B cell (primary cell): ENCODE measurements around the gene FIZ1. TPM values are rescaled to one million over a fixed set of nuclear protein-coding genes. Genes with fewer than 3 reads are reported as not detected.

Experiments
- ATAC-seq: fragments of 200-7000 bp; cut with Tn5 transposase; one replicate; pipeline ENCODE4 v1.10.0; 2021; ENCODE audit warnings: low read depth, mild to moderate bottlenecking, moderate number of reproducible peaks, moderate library complexity
- CTCF ChIA-PET: fragments of 350-600 bp; sonication (Branson Sonifier 250); formaldehyde crosslinking; loops from one replicate; lab custom pipeline; 2021; ENCODE audit warnings: antibody characterized with exemption, inconsistent platforms; lab: Charles Lee
- POLR2A ChIA-PET: fragments of 350-600 bp; sonication (Branson Sonifier 250); formaldehyde crosslinking; loops from one replicate; lab custom pipeline; 2021; ENCODE audit warnings: antibody characterized with exemption; lab: Charles Lee
- DNase-seq: peaks from one replicate; pipeline ENCODE4 v3.0.0; 2013
- H2AFZ ChIP-seq: 2 replicates; pipeline ENCODE4 v1.6.1; 2012; ENCODE audit warnings: mild to moderate bottlenecking, low read depth, low read length; ENCODE audit not compliant: insufficient read depth, poor library complexity, severe bottlenecking
- H3K27ac ChIP-seq, 2 donors: 1 replicate in 1 of 2; 2 replicates in 1 of 2; pipeline ENCODE4 v1.5.1; 2012 to 2013; ENCODE audit warnings: low read length in 2 of 2, mild to moderate bottlenecking in 2 of 2, moderate library complexity in 1 of 2
- H3K27me3 ChIP-seq, 4 experiments: fragments of 200-600 bp in 1 of 4; sonication (generic) in 1 of 4; replicated peaks in 1 of 4; 1 replicate in 2 of 4; 2 replicates in 2 of 4; pipeline versions ENCODE4 v1.6.1 to v1.7.0; 2013 to 2016; ENCODE audit warnings: low read length in 3 of 4, mild to moderate bottlenecking in 2 of 4, mixed read lengths in 1 of 4, moderate library complexity in 1 of 4; ENCODE audit not compliant: insufficient read depth in 4 of 4, control insufficient read depth in 3 of 4; ENCODE audit errors: control extremely low read depth in 1 of 4
- H3K36me3 ChIP-seq, 2 experiments: replicated peaks in 1 of 2; 1 replicate in 1 of 2; 2 replicates in 1 of 2; pipeline versions ENCODE4 v1.6.1 to v1.7.1; 2013; ENCODE audit warnings: low read length in 1 of 2; ENCODE audit not compliant: insufficient read depth in 2 of 2, control insufficient read depth in 1 of 2; ENCODE audit errors: control extremely low read depth in 1 of 2, extremely low read depth in 1 of 2
- H3K4me1 ChIP-seq, 2 donors: fragments of 200-600 bp in 1 of 2; sonication (generic) in 1 of 2; 1 replicate in 1 of 2; 2 replicates in 1 of 2; pipeline versions ENCODE4 v1.5.1 to v1.6.1; 2013 to 2017; ENCODE audit warnings: low read length in 2 of 2; ENCODE audit not compliant: control insufficient read depth in 2 of 2, insufficient read depth in 2 of 2
- H3K4me2 ChIP-seq: replicated peaks from 2 replicates; pipeline ENCODE3; 2012; ENCODE audit warnings: mild to moderate bottlenecking, low read depth, low read length; ENCODE audit not compliant: poor library complexity, severe bottlenecking
- H3K4me3 ChIP-seq, 5 experiments: fragments of 200-600 bp in 1 of 5; sonication (generic) in 1 of 5; 1 replicate in 3 of 5; 2 replicates in 2 of 5; pipeline versions ENCODE4 v1.5.1 to v1.7.0; 2011 to 2016; ENCODE audit warnings: low read length in 4 of 5, mild to moderate bottlenecking in 4 of 5, low read depth in 2 of 5, control low read depth in 1 of 5, moderate library complexity in 1 of 5; ENCODE audit not compliant: insufficient read depth in 1 of 5; ENCODE audit errors: control extremely low read depth in 1 of 5, extremely low read depth in 1 of 5
- H3K79me2 ChIP-seq: fragments of 200-600 bp; sonication (generic); one replicate; pipeline ENCODE4 v1.6.0; 2016; ENCODE audit warnings: low read length; ENCODE audit not compliant: control insufficient read depth, insufficient read depth
- H3K9ac ChIP-seq: fragments of 200-600 bp; sonication (generic); 2 replicates; pipeline ENCODE4 v1.6.1; 2017; ENCODE audit warnings: mild to moderate bottlenecking, low read length, moderate library complexity
- H3K9me3 ChIP-seq, 3 donors: one replicate each; pipeline versions ENCODE4 v1.6.1 to v1.7.1; 2013; ENCODE audit warnings: low read length in 2 of 3; ENCODE audit not compliant: control insufficient read depth in 2 of 3, insufficient read depth in 1 of 3; ENCODE audit errors: control extremely low read depth in 1 of 3
- H4K20me1 ChIP-seq: 2 replicates; pipeline ENCODE4 v1.6.0; 2012; ENCODE audit warnings: mild to moderate bottlenecking, low read length; ENCODE audit not compliant: insufficient read depth, control insufficient read depth, poor library complexity, severe bottlenecking
- H3K27ac Mint-ChIP-seq: one replicate; pipeline ENCODE4 v1.8.0; 2021; ENCODE audit warnings: mixed read lengths
- H3K27me3 Mint-ChIP-seq: one replicate; pipeline ENCODE4 v1.8.0; 2021; ENCODE audit warnings: mixed read lengths
- H3K4me1 Mint-ChIP-seq: one replicate; pipeline ENCODE4 v1.8.0; 2021; ENCODE audit warnings: mixed read lengths
- H3K4me3 Mint-ChIP-seq: one replicate; pipeline ENCODE4 v1.8.0; 2021; ENCODE audit warnings: mixed read lengths
- H3K9me3 Mint-ChIP-seq: one replicate; pipeline ENCODE4 v1.8.0; 2022; ENCODE audit warnings: mixed read lengths; ENCODE audit not compliant: insufficient read depth
- EZH2 ChIP-seq: IDR thresholded peaks from 2 replicates; pipeline ENCODE4 v1.6.1; 2012; ENCODE audit warnings: borderline replicate concordance, low read depth, mild to moderate bottlenecking, moderate library complexity, low read length; ENCODE audit not compliant: insufficient read depth, poor library complexity, severe bottlenecking
- WGBS: methylation state at CpG from one replicate; pipeline ENCODE4 v1.1.5; 2013; ENCODE audit warnings: missing lambda C conversion rate; ENCODE audit not compliant: insufficient coverage; 5-methylcytosine and 5-hydroxymethylcytosine counted together
- intact Hi-C: fragments of 100-400 bp; cut with micrococcal nuclease; formaldehyde crosslinking; loops from one replicate; pipeline ENCODE4 v1.10.0; 2022
- polyA plus RNA-seq: library from polyadenylated mRNA; depleted of rRNA; stranded (reverse); fragments of >200 nt; gene quantifications from 2 replicates; pipeline ENCODE4 v1.2.3, GENCODE V29; 2012
- total RNA-seq, 2 donors: library from RNA; stranded (reverse); fragments of 120-200 nt in 1 of 2; gene quantifications; 1 replicate in 1 of 2; 2 replicates in 1 of 2; pipeline versions ENCODE4 v1.2.3 to v1.2.4, GENCODE V29; 2013 to 2022
- TF ChIP-seq, protein P1 (sequence below): fragments of 200-600 bp; IDR thresholded peaks from one replicate; pipeline ENCODE4 v1.8.0; 2022; ENCODE audit warnings: antibody characterized with exemption, mild to moderate bottlenecking

FIZ1 gene
- total and polyA plus RNA-seq, 2 donors (not counting 1 experiment from before 2014, with no cell fraction given), result 8.0 to 26.4 TPM

DNA sequence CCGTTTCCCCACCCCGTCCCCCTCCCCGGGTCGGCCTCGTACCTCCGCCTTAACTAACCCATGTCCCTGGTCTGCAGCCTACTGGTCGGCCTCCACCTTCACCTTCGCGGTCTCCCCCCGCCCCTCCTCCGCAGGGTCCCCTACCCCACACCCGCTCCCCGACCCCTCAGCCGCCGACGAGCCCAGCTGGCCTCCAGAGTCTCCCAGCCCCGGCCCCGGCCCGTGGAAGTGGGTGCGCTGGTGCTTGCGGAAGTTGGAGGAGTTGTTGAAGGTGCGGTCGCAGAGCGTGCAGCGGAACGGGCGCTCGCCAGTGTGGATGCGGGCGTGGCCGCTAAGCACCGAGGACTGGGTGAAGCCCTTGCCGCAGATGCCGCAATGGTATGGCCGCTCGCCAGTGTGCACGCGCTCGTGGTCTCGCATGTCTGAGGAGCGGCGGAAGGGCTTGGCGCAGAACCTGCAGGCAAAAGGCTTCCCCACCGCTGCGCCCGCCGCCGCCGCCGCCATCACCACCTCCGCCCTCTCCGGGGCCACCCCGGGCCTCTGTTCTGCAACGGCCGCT is 22.4 kb upstream of the FIZ1 start:
- CTCF ChIA-PET, result no interaction called here
- TF ChIP-seq EZH2, result no peak
- TF ChIP-seq, protein P1, sequence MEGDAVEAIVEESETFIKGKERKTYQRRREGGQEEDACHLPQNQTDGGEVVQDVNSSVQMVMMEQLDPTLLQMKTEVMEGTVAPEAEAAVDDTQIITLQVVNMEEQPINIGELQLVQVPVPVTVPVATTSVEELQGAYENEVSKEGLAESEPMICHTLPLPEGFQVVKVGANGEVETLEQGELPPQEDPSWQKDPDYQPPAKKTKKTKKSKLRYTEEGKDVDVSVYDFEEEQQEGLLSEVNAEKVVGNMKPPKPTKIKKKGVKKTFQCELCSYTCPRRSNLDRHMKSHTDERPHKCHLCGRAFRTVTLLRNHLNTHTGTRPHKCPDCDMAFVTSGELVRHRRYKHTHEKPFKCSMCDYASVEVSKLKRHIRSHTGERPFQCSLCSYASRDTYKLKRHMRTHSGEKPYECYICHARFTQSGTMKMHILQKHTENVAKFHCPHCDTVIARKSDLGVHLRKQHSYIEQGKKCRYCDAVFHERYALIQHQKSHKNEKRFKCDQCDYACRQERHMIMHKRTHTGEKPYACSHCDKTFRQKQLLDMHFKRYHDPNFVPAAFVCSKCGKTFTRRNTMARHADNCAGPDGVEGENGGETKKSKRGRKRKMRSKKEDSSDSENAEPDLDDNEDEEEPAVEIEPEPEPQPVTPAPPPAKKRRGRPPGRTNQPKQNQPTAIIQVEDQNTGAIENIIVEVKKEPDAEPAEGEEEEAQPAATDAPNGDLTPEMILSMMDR, result no peak
- peaks cover 0 to 14% of the 10 kb centered on the region in 2 experiments for H3K36me3 ChIP-seq
- POLR2A ChIA-PET, result interaction anchor here (0.5 kb wide), 1 partner anchor 17 kb away, joined by 3 read pairs; no protein-coding TSS in a partner anchor
- no peak overlapping the region for H3K4me2 ChIP-seq
- H3K4me1 ChIP-seq, result peaks cover 10 to 14% of the 10 kb centered on the region in 2 donors
- intact Hi-C loops, result loop anchor here (5.0 to 10.0 kb wide), 2 partner anchors 214 to 523 kb away; partner anchors contain the start of genes UBE2S and ZNF444
- Mint-ChIP-seq H3K27ac (no peak overlapping the region), H3K4me1 (peaks cover 18% of the 10 kb centered on the region), H3K27me3 (no peaks in the 10 kb centered on the region), H3K9me3 (no peaks in the 10 kb centered on the region), H3K4me3 (no peak overlapping the region)
- H3K9ac ChIP-seq, result no peak overlapping the region
- peaks cover 15% of the 10 kb centered on the region for H3K79me2 ChIP-seq
- H3K4me3 ChIP-seq, result no peak overlapping the region
- no peaks in the 10 kb centered on the region for H3K9me3 ChIP-seq
- no peak overlapping the region for H2AFZ ChIP-seq
- H3K27me3 ChIP-seq, result no peaks in the 10 kb centered on the region
- peak; percentile 27 for DNase-seq
- H4K20me1 ChIP-seq, result peaks cover 9% of the 10 kb centered on the region
- no peak overlapping the region for H3K27ac ChIP-seq
- ATAC-seq, result no peak
- 97% methylated on average over 47 of the region's 55 CpGs for WGBS

DNA sequence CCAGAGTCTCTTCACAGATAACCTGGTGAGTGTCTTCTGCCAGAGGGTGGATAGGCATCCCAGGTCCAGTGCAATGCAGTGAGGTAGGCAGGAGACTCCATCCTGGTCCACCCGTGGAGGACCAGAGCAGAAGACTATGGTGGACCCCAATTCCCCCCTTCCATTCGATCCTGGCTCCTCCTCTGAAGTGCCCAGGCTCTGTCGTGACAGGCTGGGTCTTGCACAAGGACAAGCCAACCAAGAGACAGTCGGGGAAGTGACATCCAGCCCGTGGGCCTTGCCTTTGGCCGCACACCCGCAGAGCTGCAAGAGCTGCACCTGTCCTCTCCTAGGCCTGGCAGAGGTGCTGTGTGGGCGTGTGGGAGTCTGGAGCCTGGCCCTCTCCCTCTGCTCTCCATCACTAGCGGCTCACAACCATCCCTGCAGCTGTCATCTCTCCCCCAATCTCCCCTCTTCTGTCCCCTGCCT is 21.9 kb upstream of the FIZ1 start:
- CTCF ChIA-PET, result interaction anchor here (1.4 kb wide), 1 partner anchor 15 kb away, joined by 10 read pairs; the partner anchor contains the start of gene ZNF865
- peaks cover 20% of the 10 kb centered on the region for H3K79me2 ChIP-seq
- intact Hi-C loops, result loop anchor here (5.0 to 10.0 kb wide), 2 partner anchors 214 to 524 kb away; partner anchors contain the start of genes UBE2S and ZNF444

More for the DNA sequence above, 21.9 kb upstream of the FIZ1 start:
- ATAC-seq (no peak), DNase-seq (no peak)
- POLR2A ChIA-PET, result no interaction called here
- no peaks in the 10 kb centered on the region for H3K27me3 Mint-ChIP-seq
- no peak for TF ChIP-seq EZH2
- TF ChIP-seq, protein P1, result no peak
- H3K4me1 Mint-ChIP-seq, result peaks cover 18% of the 10 kb centered on the region
- Histone ChIP-seq H3K4me2 (no peak overlapping the region), H4K20me1 (peaks cover 14% of the 10 kb centered on the region), H3K27me3 (no peaks in the 10 kb centered on the region), H3K4me1 (peaks cover 10 to 14% of the 10 kb centered on the region in 2 donors), H3K9ac (no peak overlapping the region), H3K9me3 (no peaks in the 10 kb centered on the region), H3K27ac (no peak overlapping the region), H3K36me3 (peaks cover 0 to 17% of the 10 kb centered on the region in 2 experiments), H2AFZ (no peak overlapping the region), H3K4me3 (no peak overlapping the region)
- no peak overlapping the region for H3K27ac Mint-ChIP-seq
- no peaks in the 10 kb centered on the region for H3K9me3 Mint-ChIP-seq
- H3K4me3 Mint-ChIP-seq, result no peak overlapping the region
- WGBS, result 98% methylated on average over 7 of the region's 9 CpGs
